Measurements from ENCODE around the gene KCP.

Gene KCP

GRCh38 chr7:128882134-128882533 is 28.4 kb downstream of the KCP start:
- Histone ChIP-seq H3K36me3 (ENCODE audit: insufficient read depth, low read length) (no peaks in the 10 kb centered on the region), H3K9me3 (ENCODE audit: low read depth, low read length) (no peaks in the 10 kb centered on the region), H3K27ac (no peak overlapping the region), H3K4me3 (no peak overlapping the region), H3K9ac (ENCODE audit: insufficient read length) (no peak overlapping the region)
- no peak for DNase-seq (ENCODE audit: low read depth, low spot score)
- TF ChIP-seq EZH2 (IDR thresholded peaks at IDR 0.05) (no peak), FOXP2 (optimal IDR thresholded peaks at IDR 0.05; ENCODE audit: control extremely low read depth, extremely low read length, insufficient read depth) (no peak), POLR2AphosphoS5 (IDR thresholded peaks at IDR 0.05; ENCODE audit: borderline replicate concordance, low read depth, low read length) (no peak)

GRCh38 chr7:128881458-128882125 is 28.9 kb downstream of the KCP start:
- no peak for DNase-seq (ENCODE audit: low read depth, low spot score)
- H3K9me3 ChIP-seq (ENCODE audit: low read depth, low read length): no peaks in the 10 kb centered on the region
- no peak overlapping the region for H3K4me3 ChIP-seq
- TF ChIP-seq POLR2AphosphoS5 (IDR thresholded peaks at IDR 0.05; ENCODE audit: borderline replicate concordance, low read depth, low read length): no peak
- no peak for TF ChIP-seq EZH2 (IDR thresholded peaks at IDR 0.05)
- no peak for TF ChIP-seq FOXP2 (optimal IDR thresholded peaks at IDR 0.05; ENCODE audit: control extremely low read depth, extremely low read length, insufficient read depth)
- no peak overlapping the region for H3K27ac ChIP-seq
- no peak overlapping the region for H3K9ac ChIP-seq (ENCODE audit: insufficient read length)
- H3K36me3 ChIP-seq (ENCODE audit: insufficient read depth, low read length): no peaks in the 10 kb centered on the region

GRCh38 chr7:128880791-128881457 is 29.6 kb downstream of the KCP start:
- no peak for DNase-seq (ENCODE audit: low read depth, low spot score)
- TF ChIP-seq FOXP2 (optimal IDR thresholded peaks at IDR 0.05; ENCODE audit: control extremely low read depth, extremely low read length, insufficient read depth) (no peak), EZH2 (IDR thresholded peaks at IDR 0.05) (no peak), POLR2AphosphoS5 (IDR thresholded peaks at IDR 0.05; ENCODE audit: borderline replicate concordance, low read depth, low read length) (no peak)
- no peaks in the 10 kb centered on the region for H3K36me3 ChIP-seq (ENCODE audit: insufficient read depth, low read length)
- H3K9ac ChIP-seq (ENCODE audit: insufficient read length): no peak overlapping the region
- H3K27ac ChIP-seq: no peak overlapping the region
- no peak overlapping the region for H3K4me3 ChIP-seq
- no peaks in the 10 kb centered on the region for H3K9me3 ChIP-seq (ENCODE audit: low read depth, low read length)

- Histone ChIP-seq H3K27ac (no peak overlapping the region), H3K9ac (ENCODE audit: insufficient read length) (no peak overlapping the region), H3K9me3 (ENCODE audit: low read depth, low read length) (no peaks in the 10 kb centered on the region), H3K4me3 (no peak overlapping the region), H3K36me3 (ENCODE audit: insufficient read depth, low read length) (no peaks in the 10 kb centered on the region)
- no peak for TF ChIP-seq FOXP2 (optimal IDR thresholded peaks at IDR 0.05; ENCODE audit: control extremely low read depth, extremely low read length, insufficient read depth)
- no peak for TF ChIP-seq EZH2 (IDR thresholded peaks at IDR 0.05)
- TF ChIP-seq POLR2AphosphoS5 (IDR thresholded peaks at IDR 0.05; ENCODE audit: borderline replicate concordance, low read depth, low read length): no peak
- DNase-seq (ENCODE audit: low read depth, low spot score): no peak
Measured at GRCh38 chr7:128879939-128880746, 30.4 kb downstream of the KCP start.

DNA sequence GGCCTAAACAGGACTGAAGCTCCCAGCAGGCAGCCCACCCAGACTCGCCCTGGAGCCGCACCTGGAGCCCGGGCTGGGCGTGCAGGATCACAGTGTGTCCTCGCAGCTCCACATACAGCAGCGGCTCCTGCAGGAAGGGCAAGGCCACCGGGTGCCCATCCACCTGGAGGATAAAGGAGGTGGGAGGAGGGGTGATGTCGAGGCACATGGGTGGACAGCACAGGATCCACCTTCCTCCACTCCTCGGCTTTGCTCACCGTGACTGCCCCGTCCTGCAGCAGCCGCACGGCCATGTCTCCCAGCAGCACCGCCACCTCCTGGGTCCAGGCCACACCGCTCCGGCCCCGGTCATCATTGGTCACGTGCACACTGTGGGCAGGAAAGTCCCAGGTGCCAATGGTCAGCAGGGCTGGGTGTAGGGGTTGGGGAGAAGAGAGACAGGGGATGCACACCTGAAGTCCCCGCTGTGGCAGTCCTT is 31.0 kb downstream of the KCP start:
- no peak overlapping the region for H3K4me3 ChIP-seq
- TF ChIP-seq EZH2 (IDR thresholded peaks at IDR 0.05): no peak
- TF ChIP-seq FOXP2 (optimal IDR thresholded peaks at IDR 0.05; ENCODE audit: control extremely low read depth, extremely low read length, insufficient read depth): no peak
- TF ChIP-seq POLR2AphosphoS5 (IDR thresholded peaks at IDR 0.05; ENCODE audit: borderline replicate concordance, low read depth, low read length): no peak
- no peaks in the 10 kb centered on the region for H3K36me3 ChIP-seq (ENCODE audit: insufficient read depth, low read length)
- DNase-seq (ENCODE audit: low read depth, low spot score): no peak
- no peak overlapping the region for H3K27ac ChIP-seq
- no peak overlapping the region for H3K9ac ChIP-seq (ENCODE audit: insufficient read length)
- no peaks in the 10 kb centered on the region for H3K9me3 ChIP-seq (ENCODE audit: low read depth, low read length)

DNA sequence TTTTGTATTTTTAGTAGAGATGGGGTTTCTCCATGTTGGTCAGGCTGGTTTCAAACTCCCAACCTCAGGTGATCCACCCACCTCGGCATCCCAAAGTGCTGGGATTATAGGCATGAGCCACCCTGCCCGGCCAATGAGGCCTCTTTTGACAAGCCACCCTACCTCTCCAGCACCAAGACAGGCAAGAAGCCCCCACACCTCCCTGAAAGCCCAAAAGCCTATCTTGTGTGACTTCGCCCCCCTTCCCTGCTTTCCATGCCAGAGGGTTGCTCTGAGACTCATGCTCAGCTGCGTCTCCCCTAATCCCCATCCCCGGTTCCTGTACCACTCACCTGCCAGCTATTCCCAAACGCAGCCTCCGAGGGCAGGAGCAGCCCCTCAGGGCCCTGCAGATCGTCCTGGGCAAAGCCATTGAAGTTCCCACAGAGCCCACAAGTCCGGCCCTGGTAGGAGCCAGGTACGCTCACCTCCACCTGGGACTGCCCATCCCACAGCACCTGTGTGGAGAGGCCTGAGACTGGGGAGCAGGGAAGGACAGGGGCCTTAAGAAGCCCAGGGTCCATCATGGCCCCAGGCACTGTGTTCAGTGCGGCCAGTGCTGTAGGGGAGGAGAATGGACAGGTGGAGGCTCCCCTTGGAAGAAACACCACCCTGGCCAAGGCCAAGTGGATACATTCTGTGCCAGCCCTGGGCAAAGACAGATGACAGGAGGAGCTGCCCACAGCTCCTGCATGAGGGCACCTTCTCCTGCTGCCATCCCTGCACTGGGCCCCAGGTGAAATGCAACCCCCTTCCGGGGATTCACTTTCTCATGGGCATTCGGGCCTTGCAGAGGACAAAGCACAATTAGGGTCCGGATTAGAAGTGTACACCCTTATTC is 32.0 kb downstream of the KCP start:
- no peaks in the 10 kb centered on the region for H3K9me3 ChIP-seq (ENCODE audit: low read depth, low read length)
- TF ChIP-seq FOXP2 (optimal IDR thresholded peaks at IDR 0.05; ENCODE audit: control extremely low read depth, extremely low read length, insufficient read depth): no peak
- TF ChIP-seq EZH2 (IDR thresholded peaks at IDR 0.05): no peak
- TF ChIP-seq POLR2AphosphoS5 (IDR thresholded peaks at IDR 0.05; ENCODE audit: borderline replicate concordance, low read depth, low read length): no peak
- no peak overlapping the region for H3K9ac ChIP-seq (ENCODE audit: insufficient read length)
- H3K36me3 ChIP-seq (ENCODE audit: insufficient read depth, low read length): no peaks in the 10 kb centered on the region
- H3K4me3 ChIP-seq: no peak overlapping the region
- no peak for DNase-seq (ENCODE audit: low read depth, low spot score)
- no peak overlapping the region for H3K27ac ChIP-seq

- no peak for TF ChIP-seq EZH2 (IDR thresholded peaks at IDR 0.05)
- no peak for TF ChIP-seq FOXP2 (optimal IDR thresholded peaks at IDR 0.05; ENCODE audit: control extremely low read depth, extremely low read length, insufficient read depth)
- no peak for TF ChIP-seq POLR2AphosphoS5 (IDR thresholded peaks at IDR 0.05; ENCODE audit: borderline replicate concordance, low read depth, low read length)
- no peak overlapping the region for H3K4me3 ChIP-seq
- no peak for DNase-seq (ENCODE audit: low read depth, low spot score)
Measured at GRCh38 chr7:128877756-128878120, 32.8 kb downstream of the KCP start.

More at GRCh38 chr7:128877756-128878120, 32.8 kb downstream of the KCP start:
- no peaks in the 10 kb centered on the region for H3K9me3 ChIP-seq (ENCODE audit: low read depth, low read length)
- H3K36me3 ChIP-seq (ENCODE audit: insufficient read depth, low read length): no peaks in the 10 kb centered on the region
- no peak overlapping the region for H3K9ac ChIP-seq (ENCODE audit: insufficient read length)
- H3K27ac ChIP-seq: no peak overlapping the region
